Measurements from ENCODE around the gene RMND1.
"Not testable (repeated sequence)": the region's sequence is repeated elsewhere in the genome, so short reads cannot be mapped to it uniquely, and the experiment has no call there.

Gene RMND1

GRCh38 chr6:151452750-151453427 lies 963 bp upstream of the RMND1 start:
- in situ Hi-C loops (cut with MboI; ENCODE audit: low sequenced_read_pairs) = no loop called here

- in situ Hi-C loops (cut with MboI; ENCODE audit: low sequenced_read_pairs) = no loop called here
Measured at GRCh38 chr6:151451417-151451949, 443 bp downstream of the RMND1 start.

GRCh38 chr6:151450928-151451327 lies 998 bp downstream of the RMND1 start:
- in situ Hi-C loops (cut with MboI; ENCODE audit: low sequenced_read_pairs) = not testable (repeated sequence)

GRCh38 chr6:151448623-151449022 lies 3.3 kb downstream of the RMND1 start:
- in situ Hi-C loops (cut with MboI; ENCODE audit: low sequenced_read_pairs) = no loop called here

GRCh38 chr6:151447237-151447636 lies 4.7 kb downstream of the RMND1 start:
- in situ Hi-C loops (cut with MboI; ENCODE audit: low sequenced_read_pairs) = no loop called here

- in situ Hi-C loops (cut with MboI; ENCODE audit: low sequenced_read_pairs) = no loop called here
Measured at GRCh38 chr6:151445482-151445881, 6.4 kb downstream of the RMND1 start.

- in situ Hi-C loops (cut with MboI; ENCODE audit: low sequenced_read_pairs) = no loop called here
Measured at GRCh38 chr6:151443911-151444621, 7.9 kb downstream of the RMND1 start.

GRCh38 chr6:151443454-151443853 lies 8.5 kb downstream of the RMND1 start:
- in situ Hi-C loops (cut with MboI; ENCODE audit: low sequenced_read_pairs) = no loop called here

- in situ Hi-C loops (cut with MboI; ENCODE audit: low sequenced_read_pairs) = no loop called here
Measured at GRCh38 chr6:151442371-151442770, 9.6 kb downstream of the RMND1 start.

GRCh38 chr6:151441390-151442166 lies 10.3 kb downstream of the RMND1 start:
- in situ Hi-C loops (cut with MboI; ENCODE audit: low sequenced_read_pairs) = no loop called here

GRCh38 chr6:151440930-151441329 lies 11.0 kb downstream of the RMND1 start:
- in situ Hi-C loops (cut with MboI; ENCODE audit: low sequenced_read_pairs) = no loop called here

- in situ Hi-C loops (cut with MboI; ENCODE audit: low sequenced_read_pairs) = no loop called here
Measured at GRCh38 chr6:151440498-151440897, 11.4 kb downstream of the RMND1 start.

GRCh38 chr6:151437401-151437800 lies 14.5 kb downstream of the RMND1 start:
- in situ Hi-C loops (cut with MboI; ENCODE audit: low sequenced_read_pairs) = no loop called here

GRCh38 chr6:151436802-151437201 lies 15.1 kb downstream of the RMND1 start:
- in situ Hi-C loops (cut with MboI; ENCODE audit: low sequenced_read_pairs) = no loop called here

- in situ Hi-C loops (cut with MboI; ENCODE audit: low sequenced_read_pairs) = no loop called here
Measured at GRCh38 chr6:151436300-151436699, 15.6 kb downstream of the RMND1 start.

GRCh38 chr6:151434369-151434768 lies 17.6 kb downstream of the RMND1 start:
- in situ Hi-C loops (cut with MboI; ENCODE audit: low sequenced_read_pairs) = no loop called here

GRCh38 chr6:151432651-151433050 lies 19.3 kb downstream of the RMND1 start:
- in situ Hi-C loops (cut with MboI; ENCODE audit: low sequenced_read_pairs) = no loop called here

- in situ Hi-C loops (cut with MboI; ENCODE audit: low sequenced_read_pairs) = no loop called here
Measured at GRCh38 chr6:151431337-151431736, 20.6 kb downstream of the RMND1 start.

GRCh38 chr6:151430886-151431285 lies 21.0 kb downstream of the RMND1 start:
- in situ Hi-C loops (cut with MboI; ENCODE audit: low sequenced_read_pairs) = no loop called here

GRCh38 chr6:151428093-151428735 lies 23.7 kb downstream of the RMND1 start:
- in situ Hi-C loops (cut with MboI; ENCODE audit: low sequenced_read_pairs) = no loop called here

- in situ Hi-C loops (cut with MboI; ENCODE audit: low sequenced_read_pairs) = no loop called here
Measured at GRCh38 chr6:151425561-151425960, 26.4 kb downstream of the RMND1 start.

All from HL-60/S4 (cell line).